Urinary bladder (tissue), 4 donors: ENCODE data around the gene NUP155. TPM values are rescaled to one million over a fixed set of nuclear protein-coding genes. Genes with fewer than 3 reads are reported as not detected.
"Not testable (repeated sequence)": the region's sequence is repeated elsewhere in the genome, so short reads cannot be mapped to it uniquely, and the experiment has no call there.

Experiments
- DNase-seq: peaks from one replicate; pipeline ENCODE4 v3.0.0-alpha.2; 2015; ENCODE audit errors: extremely low spot score
- H3K27ac ChIP-seq: one replicate; pipeline ENCODE4 v1.5.1; 2013; ENCODE audit warnings: low read depth, mild to moderate bottlenecking, moderate library complexity
- H3K36me3 ChIP-seq: one replicate; pipeline ENCODE4 v1.6.1; 2013; ENCODE audit warnings: mild to moderate bottlenecking, moderate library complexity; ENCODE audit not compliant: insufficient read depth
- H3K4me1 ChIP-seq: one replicate; pipeline ENCODE4 v1.6.1; 2013; ENCODE audit warnings: mild to moderate bottlenecking, moderate library complexity; ENCODE audit not compliant: insufficient read depth
- H3K4me3 ChIP-seq: one replicate; pipeline ENCODE4 v1.5.1; 2013; ENCODE audit warnings: low read depth, low read length
- WGBS: extraction: QIAGEN DNeasy Blood & Tissue Kit; methylation state at CpG from one replicate; pipeline ENCODE4 v1.1.7; 2013; 5-methylcytosine and 5-hydroxymethylcytosine counted together
- polyA plus RNA-seq: library from polyadenylated mRNA; stranded (reverse); fragments of 200-250 nt; gene quantifications from one replicate; pipeline ENCODE4 v1.2.3, GENCODE V29; 2013
- total RNA-seq: library from RNA; depleted of rRNA; stranded (reverse); fragments of >200 nt; gene quantifications from one replicate; pipeline ENCODE4 v1.2.3, GENCODE V29; 2014
- donor health status: healthy with polysubstance abuse.
- donor health status: healthy.

Gene NUP155
- total and polyA plus RNA-seq, 2 donors, result 6.1 to 66.0 TPM

- Histone ChIP-seq H3K4me1 (no peaks in the 10 kb centered on the region), H3K36me3 (peaks cover 7% of the 10 kb centered on the region), H3K4me3 (no peak overlapping the region), H3K27ac (no peak overlapping the region)
- no peak for DNase-seq
Measured at GRCh38 chr5:37326536-37326935, 44.4 kb downstream of the NUP155 start.

- H3K4me3 ChIP-seq, result no peak overlapping the region
- 66% methylated on average over 1 of the region's 1 CpG for WGBS
- H3K4me1 ChIP-seq, result no peaks in the 10 kb centered on the region
- no peak for DNase-seq
- peaks cover 2% of the 10 kb centered on the region for H3K36me3 ChIP-seq
- H3K27ac ChIP-seq, result no peak overlapping the region
Measured at GRCh38 chr5:37323607-37324006, 47.3 kb downstream of the NUP155 start.

GRCh38 chr5:37319037-37319782 is 51.7 kb downstream of the NUP155 start:
- no peak overlapping the region for H3K4me3 ChIP-seq
- H3K4me1 ChIP-seq, result no peaks in the 10 kb centered on the region
- no peak overlapping the region for H3K27ac ChIP-seq
- peaks cover 6% of the 10 kb centered on the region for H3K36me3 ChIP-seq
- no peak for DNase-seq
- WGBS, result 96% methylated on average over 3 of the region's 3 CpGs

- H3K4me1 ChIP-seq, result no peaks in the 10 kb centered on the region
- no peak overlapping the region for H3K27ac ChIP-seq
- WGBS, result 95% methylated on average over 4 of the region's 4 CpGs
- H3K4me3 ChIP-seq, result no peak overlapping the region
- peaks cover 8% of the 10 kb centered on the region for H3K36me3 ChIP-seq
- DNase-seq, result no peak
Measured at GRCh38 chr5:37316027-37316426, 54.9 kb downstream of the NUP155 start.

GRCh38 chr5:37310360-37310759 is 60.5 kb downstream of the NUP155 start:
- no peak for DNase-seq
- H3K4me1 ChIP-seq, result no peaks in the 10 kb centered on the region
- no peak overlapping the region for H3K4me3 ChIP-seq
- H3K27ac ChIP-seq, result no peak overlapping the region
- peaks cover 15% of the 10 kb centered on the region for H3K36me3 ChIP-seq
- 77% methylated on average over 1 of the region's 1 CpG for WGBS

GRCh38 chr5:37308793-37309192 is 62.1 kb downstream of the NUP155 start:
- Histone ChIP-seq H3K4me1 (no peaks in the 10 kb centered on the region), H3K36me3 (peaks cover 16% of the 10 kb centered on the region), H3K27ac (no peak overlapping the region), H3K4me3 (no peak overlapping the region)
- no peak for DNase-seq
- 80% methylated on average over 4 of the region's 4 CpGs for WGBS

- Histone ChIP-seq H3K36me3 (peaks cover 14% of the 10 kb centered on the region), H3K27ac (no peak overlapping the region), H3K4me1 (no peaks in the 10 kb centered on the region), H3K4me3 (no peak overlapping the region)
- no peak for DNase-seq
- WGBS, result 97% methylated on average over 2 of the region's 2 CpGs
Measured at GRCh38 chr5:37304888-37305287, 66.0 kb downstream of the NUP155 start.

GRCh38 chr5:37296313-37296712 is 74.6 kb downstream of the NUP155 start:
- WGBS, result 84% methylated on average over 7 of the region's 7 CpGs
- DNase-seq, H3K4me3 ChIP-seq, H3K36me3 ChIP-seq, H3K27ac ChIP-seq, H3K4me1 ChIP-seq: not testable (repeated sequence)

- no peak overlapping the region for H3K4me3 ChIP-seq
- 96% methylated on average over 5 of the region's 5 CpGs for WGBS
- DNase-seq, result no peak
- no peaks in the 10 kb centered on the region for H3K36me3 ChIP-seq
- no peak overlapping the region for H3K27ac ChIP-seq
- no peaks in the 10 kb centered on the region for H3K4me1 ChIP-seq
Measured at GRCh38 chr5:37283214-37283820, 87.6 kb downstream of the NUP155 start.

- H3K4me3 ChIP-seq, result no peak overlapping the region
- H3K27ac ChIP-seq, result no peak overlapping the region
- no peaks in the 10 kb centered on the region for H3K4me1 ChIP-seq
- no peak for DNase-seq
- WGBS, result 79% methylated on average over 2 of the region's 2 CpGs
- no peaks in the 10 kb centered on the region for H3K36me3 ChIP-seq
Measured at GRCh38 chr5:37275511-37275910, 95.4 kb downstream of the NUP155 start.

- no peaks in the 10 kb centered on the region for H3K4me1 ChIP-seq
- 84% methylated on average over 1 of the region's 1 CpG for WGBS
- peak; percentile 4 for DNase-seq
- H3K27ac ChIP-seq, result no peak overlapping the region
- H3K36me3 ChIP-seq, result no peaks in the 10 kb centered on the region
- no peak overlapping the region for H3K4me3 ChIP-seq
Measured at GRCh38 chr5:37272511-37272910, 98.4 kb downstream of the NUP155 start.

GRCh38 chr5:37268100-37268499 is 102.8 kb downstream of the NUP155 start:
- not testable (repeated sequence) for H3K4me1 ChIP-seq, H3K27ac ChIP-seq, DNase-seq, H3K4me3 ChIP-seq, H3K36me3 ChIP-seq

- Histone ChIP-seq H3K4me1 (no peaks in the 10 kb centered on the region), H3K4me3 (no peak overlapping the region), H3K36me3 (no peaks in the 10 kb centered on the region), H3K27ac (no peak overlapping the region)
- DNase-seq, result no peak
- WGBS, result 88% methylated on average over 4 of the region's 4 CpGs
Measured at GRCh38 chr5:37255774-37256358, 115.0 kb downstream of the NUP155 start.

GRCh38 chr5:37254581-37254980 is 116.3 kb downstream of the NUP155 start:
- H3K36me3 ChIP-seq, result no peaks in the 10 kb centered on the region
- no peaks in the 10 kb centered on the region for H3K4me1 ChIP-seq
- 96% methylated on average over 1 of the region's 1 CpG for WGBS
- no peak overlapping the region for H3K4me3 ChIP-seq
- DNase-seq, result no peak
- H3K27ac ChIP-seq, result no peak overlapping the region
